SK-N-SH treated with all-trans-retinoic acid at 6 μM for 48 hours (cell line): ENCODE measurements around the gene TNNI2.

Source experiments
- ATAC-seq: fragments of 200-7000 bp; cut with Tn5 transposase; 3 replicates; pipeline ENCODE4 v1.9.1; 2020; ENCODE audit warnings: mild to moderate bottlenecking, moderate library complexity
- ARNTL ChIP-seq: fragments of 450-650 bp; formaldehyde crosslinking; IDR thresholded peaks from 2 replicates; pipeline ENCODE4 v1.5.0; 2020; ENCODE audit warnings: low read depth, mild to moderate bottlenecking, moderate library complexity, borderline replicate concordance
- BACH2 ChIP-seq: fragments of 250-450 bp; sonication (Bioruptor Pico); IDR thresholded peaks from 2 replicates; pipeline ENCODE4 v1.9.0; 2021; ENCODE audit warnings: mild to moderate bottlenecking, borderline replicate concordance
- CREB5 ChIP-seq: fragments of 250-450 bp; sonication (Bioruptor Pico); IDR thresholded peaks from 2 replicates; pipeline ENCODE4 v1.5.1; 2020; ENCODE audit warnings: low read depth, mild to moderate bottlenecking, moderate library complexity
- CSDC2 ChIP-seq: fragments of 250-450 bp; sonication (Bioruptor Pico); IDR thresholded peaks from 2 replicates; pipeline ENCODE4 v1.5.0; 2020; ENCODE audit warnings: mild to moderate bottlenecking, moderate library complexity
- CSRNP3 ChIP-seq: fragments of 250-450 bp; sonication (Bioruptor Pico); IDR thresholded peaks from 2 replicates; pipeline ENCODE4 v1.5.1; 2021; ENCODE audit warnings: mild to moderate bottlenecking, moderate library complexity
- ESRRG ChIP-seq: fragments of 250-450 bp; sonication (Bioruptor Pico); IDR thresholded peaks from 2 replicates; pipeline ENCODE4 v1.6.1; 2021; ENCODE audit warnings: mild to moderate bottlenecking
- GLIS3 ChIP-seq: fragments of 250-450 bp; sonication (Bioruptor Pico); IDR thresholded peaks from 2 replicates; pipeline ENCODE4 v1.5.0; 2020; ENCODE audit warnings: mild to moderate bottlenecking, moderate library complexity
- ISL1 ChIP-seq: fragments of 250-450 bp; sonication (Bioruptor Pico); IDR thresholded peaks from 2 replicates; pipeline ENCODE4 v2.1.2; 2022; ENCODE audit warnings: mild to moderate bottlenecking, moderate library complexity
- OSR1 ChIP-seq: fragments of 250-450 bp; sonication (Bioruptor Pico); IDR thresholded peaks from 2 replicates; pipeline ENCODE4 v1.8.0; 2022; ENCODE audit warnings: moderate library complexity, mild to moderate bottlenecking, inconsistent platforms
- PATZ1 ChIP-seq: fragments of 250-450 bp; sonication (Bioruptor Pico); IDR thresholded peaks from 2 replicates; pipeline ENCODE4 v1.8.0; 2020; ENCODE audit warnings: mild to moderate bottlenecking, moderate library complexity, borderline replicate concordance
- POU6F1 ChIP-seq: fragments of 250-450 bp; sonication (Bioruptor Pico); IDR thresholded peaks from 2 replicates; pipeline ENCODE4 v1.8.0; 2021; ENCODE audit warnings: low read depth, mild to moderate bottlenecking, moderate library complexity, borderline replicate concordance
- PPARA ChIP-seq: fragments of 250-450 bp; sonication (Bioruptor Pico); IDR thresholded peaks from 2 replicates; pipeline ENCODE4 v1.5.0; 2020; ENCODE audit warnings: mild to moderate bottlenecking, borderline replicate concordance
- RARB ChIP-seq: fragments of 250-450 bp; sonication (Bioruptor Pico); IDR thresholded peaks from 2 replicates; pipeline ENCODE4 v1.8.0; 2021; ENCODE audit warnings: mild to moderate bottlenecking, moderate library complexity
- SNAI2 ChIP-seq: fragments of 250-450 bp; sonication (Bioruptor Pico); IDR thresholded peaks from 2 replicates; pipeline ENCODE4 v1.5.0; 2020; ENCODE audit warnings: mild to moderate bottlenecking, moderate library complexity
- TCF4 ChIP-seq: fragments of 250-450 bp; sonication (Bioruptor Pico); IDR thresholded peaks from 2 replicates; pipeline ENCODE4 v1.8.0; 2021; ENCODE audit warnings: mild to moderate bottlenecking, moderate library complexity, borderline replicate concordance
- TSHZ2 ChIP-seq: fragments of 250-450 bp; sonication (Bioruptor Pico); IDR thresholded peaks from 2 replicates; pipeline ENCODE4 v1.5.0; 2020; ENCODE audit warnings: mild to moderate bottlenecking, moderate library complexity
- ZFP3 ChIP-seq: fragments of 250-450 bp; sonication (Bioruptor Pico); IDR thresholded peaks from 2 replicates; pipeline ENCODE4 v1.5.0; 2020; ENCODE audit warnings: mild to moderate bottlenecking, moderate library complexity
- ZFP30 ChIP-seq: fragments of 450-650 bp; formaldehyde crosslinking; IDR thresholded peaks from 2 replicates; pipeline ENCODE4 v1.5.0; 2022; ENCODE audit warnings: mild to moderate bottlenecking, moderate library complexity
- ZNF70 ChIP-seq: fragments of 450-650 bp; formaldehyde crosslinking; IDR thresholded peaks from 2 replicates; pipeline ENCODE4 v1.5.0; 2020; ENCODE audit warnings: mild to moderate bottlenecking, moderate library complexity
- ZNF8 ChIP-seq: fragments of 450-650 bp; formaldehyde crosslinking; IDR thresholded peaks from 2 replicates; pipeline ENCODE4 v1.5.0; 2020; ENCODE audit warnings: mild to moderate bottlenecking, moderate library complexity

The TNNI2 gene

GRCh38 chr11:1852877-1853276 is 14.1 kb downstream of the TNNI2 start, which contains the start of gene LSP1 (continued):
- TF ChIP-seq TSHZ2 (CRISPR knock-in tag) (no peak), CREB5 (CRISPR knock-in tag) (no peak)

GRCh38 chr11:1853376-1854131 is 14.8 kb downstream of the TNNI2 start:
- ATAC-seq: no peak
- TF ChIP-seq OSR1 (CRISPR knock-in tag): no peak
- TF ChIP-seq SNAI2 (CRISPR knock-in tag): no peak
- no peak for TF ChIP-seq ZNF8 (CRISPR knock-in tag)
- no peak for TF ChIP-seq BACH2 (CRISPR knock-in tag)
- TF ChIP-seq RARB (CRISPR knock-in tag): no peak
- TF ChIP-seq ARNTL: no peak
- no peak for TF ChIP-seq CSDC2 (CRISPR knock-in tag)
- TF ChIP-seq ZNF70: no peak
- no peak for TF ChIP-seq CSRNP3 (CRISPR knock-in tag)
- no peak for TF ChIP-seq CREB5 (CRISPR knock-in tag)
- TF ChIP-seq PATZ1 (CRISPR knock-in tag): no peak
- no peak for TF ChIP-seq POU6F1 (CRISPR knock-in tag)
- TF ChIP-seq PPARA (CRISPR knock-in tag): no peak
- TF ChIP-seq ISL1: no peak
- TF ChIP-seq GLIS3 (CRISPR knock-in tag): no peak
- TF ChIP-seq ESRRG: no peak
- TF ChIP-seq ZFP30 (CRISPR knock-in tag): no peak
- no peak for TF ChIP-seq ZFP3
- TF ChIP-seq TSHZ2 (CRISPR knock-in tag): no peak
- no peak for TF ChIP-seq TCF4 (CRISPR knock-in tag)
